Mucosa of descending colon (tissue), 3 donors: Measurements from ENCODE around the gene ADCY1. TPM values are rescaled to one million over a fixed set of nuclear protein-coding genes. Genes with fewer than 3 reads are reported as not detected.

Experiments
- ATAC-seq: fragments of 200-7000 bp; cut with Tn5 transposase; one replicate; pipeline ENCODE4 v1.9.1; 2020; ENCODE audit warnings: mild to moderate bottlenecking, moderate library complexity
- DNase-seq, 3 donors: peaks; one replicate each; pipeline ENCODE4 v3.0.0-alpha.2; 2020
- H3K36me3 ChIP-seq: fragments of 200-600 bp; one replicate; pipeline ENCODE4 v1.8.0; 2021; ENCODE audit warnings: low read depth, mild to moderate bottlenecking
- H3K4me1 ChIP-seq: fragments of 200-600 bp; one replicate; pipeline ENCODE4 v1.8.0; 2021; ENCODE audit warnings: low read depth, mild to moderate bottlenecking
- H3K4me3 ChIP-seq: fragments of 200-600 bp; one replicate; pipeline ENCODE4 v1.8.0; 2021; ENCODE audit warnings: mild to moderate bottlenecking
- H3K9me3 ChIP-seq: fragments of 200-600 bp; one replicate; pipeline ENCODE4 v1.8.0; 2021; ENCODE audit warnings: mild to moderate bottlenecking
- CTCF ChIP-seq: fragments of 200-600 bp; IDR thresholded peaks from one replicate; pipeline ENCODE4 v1.8.0; 2022; ENCODE audit warnings: antibody characterized with exemption, mild to moderate bottlenecking
- intact Hi-C, 2 donors: fragments of 100-400 bp; cut with DNase I in 1 of 2; cut with micrococcal nuclease in 1 of 2; formaldehyde crosslinking; loops; one replicate each; pipeline versions ENCODE4 v1.11.0 to v1.11.1; 2022; cut with DNase I, micrococcal nuclease
- total RNA-seq, 3 donors: library from RNA; stranded (reverse); fragmentation: NEBNext Ultra II Directional in 2 of 3; extraction: Animal tissue kit (Norgen Biotek cat#: 25700) in 2 of 3; gene quantifications; one replicate each; pipeline versions ENCODE4 v1.2.1 to v1.2.4, GENCODE V29; 2021 to 2023
- donor health status: DM: no; HTN: no; CAD: no; lungs with moderate emphysema.
- donor health status: DM: no; HTN: no; CAD: no.
- donor health status: DM: no; HTN: yes; CAD: no.

ADCY1 gene
- total RNA-seq, 3 donors from 2014 or later, result 0.55 to 0.94 (median 0.76) TPM

- H3K9me3 ChIP-seq, result no peaks in the 10 kb centered on the region
- no peak for TF ChIP-seq CTCF
- DNase-seq, result no peak
- intact Hi-C loops, result no loop called here
- ATAC-seq, result no peak
- H3K36me3 ChIP-seq, result no peaks in the 10 kb centered on the region
- H3K4me1 ChIP-seq, result no peaks in the 10 kb centered on the region
- no peak overlapping the region for H3K4me3 ChIP-seq
These were observed 126.4 kb downstream of the ADCY1 start for GRCh38 chr7:45700556-45700955.

GRCh38 chr7:45701701-45702510, 127.7 kb downstream of the ADCY1 start:
- Histone ChIP-seq H3K4me3 (no peak overlapping the region), H3K9me3 (no peaks in the 10 kb centered on the region), H3K36me3 (no peaks in the 10 kb centered on the region), H3K4me1 (no peaks in the 10 kb centered on the region)
- TF ChIP-seq CTCF, result no peak
- intact Hi-C loops, result no loop called here
- no peak for ATAC-seq
- DNase-seq, result peak in 1 of 3 donors; percentile 5

DNA sequence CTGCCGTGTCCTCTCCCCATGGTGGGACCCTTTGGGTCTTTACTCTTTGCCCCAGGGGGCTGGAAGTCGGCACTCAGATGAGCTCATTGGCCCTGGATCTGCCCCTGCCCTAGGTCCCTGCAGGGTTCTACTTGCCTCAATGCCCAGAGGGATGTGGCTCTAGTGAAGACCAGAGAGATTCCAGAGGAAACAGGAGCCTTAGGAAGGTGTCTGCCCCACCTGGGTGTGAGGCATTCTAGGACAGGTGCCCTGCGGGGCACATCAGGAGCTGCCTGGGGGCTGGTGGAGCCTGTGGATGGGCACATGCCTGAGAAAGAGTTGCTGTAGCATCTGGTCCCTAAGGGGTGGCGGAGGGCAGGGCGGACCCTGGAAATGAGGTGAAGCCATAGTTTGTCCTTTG, 128.6 kb downstream of the ADCY1 start:
- Histone ChIP-seq H3K4me3 (no peak overlapping the region), H3K36me3 (no peaks in the 10 kb centered on the region), H3K4me1 (no peaks in the 10 kb centered on the region), H3K9me3 (no peaks in the 10 kb centered on the region)
- ATAC-seq (no peak), DNase-seq (no peak)
- intact Hi-C loops, result no loop called here
- TF ChIP-seq CTCF, result no peak

- no peak for TF ChIP-seq CTCF
- intact Hi-C loops, result no loop called here
- Histone ChIP-seq H3K4me1 (no peaks in the 10 kb centered on the region), H3K9me3 (no peaks in the 10 kb centered on the region), H3K4me3 (no peak overlapping the region), H3K36me3 (no peaks in the 10 kb centered on the region)
- peak in 1 of 3 donors; percentile 31 for DNase-seq
- no peak for ATAC-seq
These were observed 129.2 kb downstream of the ADCY1 start for GRCh38 chr7:45703373-45703821.

- no peaks in the 10 kb centered on the region for H3K36me3 ChIP-seq
- H3K4me1 ChIP-seq, result no peaks in the 10 kb centered on the region
- intact Hi-C loops, result no loop called here
- H3K4me3 ChIP-seq, result no peak overlapping the region
- no peak for ATAC-seq
- no peak for TF ChIP-seq CTCF
- peak in 1 of 3 donors; percentile 19 for DNase-seq
- H3K9me3 ChIP-seq, result no peaks in the 10 kb centered on the region
These were observed 129.9 kb downstream of the ADCY1 start for GRCh38 chr7:45703911-45704682.
